AG04450 (cell line): ENCODE measurements around the gene ABCB11. TPM values are rescaled to one million over a fixed set of nuclear protein-coding genes. Genes with fewer than 3 reads are reported as not detected.

Experiments
- CTCF ChIA-PET: fragments of 300-600, 350-600 bp; formaldehyde crosslinking; extraction: SDS; loops from one replicate; lab custom pipeline; 2022; ENCODE audit warnings: antibody characterized with exemption, inconsistent platforms; lab: Charles Lee
- POLR2A ChIA-PET: fragments of 350-600 bp; formaldehyde crosslinking; extraction: SDS; loops from one replicate; lab custom pipeline; 2021; ENCODE audit warnings: antibody characterized with exemption, inconsistent platforms; lab: Yijun Ruan, JAX
- DNase-seq: peaks from one replicate; pipeline ENCODE4 v3.0.0-alpha.2; 2011; ENCODE audit warnings: low read depth, low spot score
- H3K27ac ChIP-seq: one replicate; pipeline ENCODE4 v1.5.1; 2012; ENCODE audit warnings: low read depth, low read length, control low read depth
- H3K27me3 ChIP-seq: one replicate; pipeline ENCODE4 v1.6.0; 2012; ENCODE audit warnings: low read length; ENCODE audit not compliant: control insufficient read depth, insufficient read depth
- H3K4me3 ChIP-seq: 2 replicates; pipeline ENCODE4 v1.5.1; 2011; ENCODE audit warnings: mild to moderate bottlenecking, low read depth, low read length, control low read depth
- H3K9me3 ChIP-seq: 2 replicates; pipeline ENCODE4 v1.5.1; 2012; ENCODE audit warnings: low read length; ENCODE audit not compliant: control insufficient read depth, insufficient read depth
- polyA plus RNA-seq: library from polyadenylated mRNA; depleted of rRNA; stranded (reverse); fragments of >200 nt; gene quantifications from 2 replicates; pipeline ENCODE4 v1.2.3, GENCODE V29; 2011
- TF ChIP-seq, protein P1 (sequence below): IDR thresholded peaks from 2 replicates; pipeline ENCODE4 v1.5.1; 2011; ENCODE audit warnings: low read depth, low read length, control low read depth, inconsistent platforms

Gene ABCB11
- polyA plus RNA-seq, 1 experiment, result not detected

GRCh38 chr2:168968342-168968741 is 62.8 kb downstream of the ABCB11 start:
- no peak overlapping the region for H3K4me3 ChIP-seq
- TF ChIP-seq, protein P1, sequence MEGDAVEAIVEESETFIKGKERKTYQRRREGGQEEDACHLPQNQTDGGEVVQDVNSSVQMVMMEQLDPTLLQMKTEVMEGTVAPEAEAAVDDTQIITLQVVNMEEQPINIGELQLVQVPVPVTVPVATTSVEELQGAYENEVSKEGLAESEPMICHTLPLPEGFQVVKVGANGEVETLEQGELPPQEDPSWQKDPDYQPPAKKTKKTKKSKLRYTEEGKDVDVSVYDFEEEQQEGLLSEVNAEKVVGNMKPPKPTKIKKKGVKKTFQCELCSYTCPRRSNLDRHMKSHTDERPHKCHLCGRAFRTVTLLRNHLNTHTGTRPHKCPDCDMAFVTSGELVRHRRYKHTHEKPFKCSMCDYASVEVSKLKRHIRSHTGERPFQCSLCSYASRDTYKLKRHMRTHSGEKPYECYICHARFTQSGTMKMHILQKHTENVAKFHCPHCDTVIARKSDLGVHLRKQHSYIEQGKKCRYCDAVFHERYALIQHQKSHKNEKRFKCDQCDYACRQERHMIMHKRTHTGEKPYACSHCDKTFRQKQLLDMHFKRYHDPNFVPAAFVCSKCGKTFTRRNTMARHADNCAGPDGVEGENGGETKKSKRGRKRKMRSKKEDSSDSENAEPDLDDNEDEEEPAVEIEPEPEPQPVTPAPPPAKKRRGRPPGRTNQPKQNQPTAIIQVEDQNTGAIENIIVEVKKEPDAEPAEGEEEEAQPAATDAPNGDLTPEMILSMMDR, result no peak
- CTCF ChIA-PET, result interaction anchor here (0.6 to 1.5 kb wide), 2 partner anchors 174 to 194 kb away, joined by 3 to 6 read pairs; no protein-coding TSS in a partner anchor
- no peaks in the 10 kb centered on the region for H3K27me3 ChIP-seq
- POLR2A ChIA-PET, result no interaction called here
- no peak for DNase-seq
- no peak overlapping the region for H3K27ac ChIP-seq
- H3K9me3 ChIP-seq, result no peaks in the 10 kb centered on the region

DNA sequence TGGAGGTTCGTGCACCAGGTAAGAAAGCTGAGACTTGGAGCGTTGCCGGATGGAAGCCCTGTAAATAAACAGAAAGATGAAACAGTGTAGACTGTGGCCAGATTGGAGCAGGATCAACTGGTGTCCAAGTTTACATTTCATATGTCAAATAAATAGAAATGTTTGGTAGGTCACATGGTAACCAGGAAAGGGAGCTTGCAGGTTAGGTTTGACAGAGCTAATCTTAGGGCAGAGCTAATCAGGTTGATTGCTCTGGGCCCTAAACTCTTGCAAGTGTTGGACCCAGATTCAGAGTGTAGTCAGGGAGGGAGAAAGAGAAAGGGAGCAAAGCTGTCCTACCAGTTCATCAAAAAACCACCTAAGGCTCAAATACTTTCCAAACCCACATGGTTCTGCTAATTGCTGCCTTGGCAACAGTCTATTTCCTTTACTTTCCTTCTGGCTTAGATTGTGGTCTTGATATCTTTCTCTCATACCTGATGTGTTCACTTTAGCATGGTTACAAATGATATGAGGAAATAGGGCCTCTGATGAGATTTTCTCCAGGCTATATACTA is 66.8 kb downstream of the ABCB11 start:
- no peak overlapping the region for H3K4me3 ChIP-seq
- H3K27ac ChIP-seq, result no peak overlapping the region
- no peak for DNase-seq
- H3K27me3 ChIP-seq, result no peaks in the 10 kb centered on the region
- H3K9me3 ChIP-seq, result no peaks in the 10 kb centered on the region
- ChIA-PET CTCF (interaction anchor here (1.3 kb wide), 1 partner anchor 168 kb away, joined by 6 read pairs; no protein-coding TSS in a partner anchor), POLR2A (no interaction called here)
- TF ChIP-seq, protein P1, result no peak

DNA sequence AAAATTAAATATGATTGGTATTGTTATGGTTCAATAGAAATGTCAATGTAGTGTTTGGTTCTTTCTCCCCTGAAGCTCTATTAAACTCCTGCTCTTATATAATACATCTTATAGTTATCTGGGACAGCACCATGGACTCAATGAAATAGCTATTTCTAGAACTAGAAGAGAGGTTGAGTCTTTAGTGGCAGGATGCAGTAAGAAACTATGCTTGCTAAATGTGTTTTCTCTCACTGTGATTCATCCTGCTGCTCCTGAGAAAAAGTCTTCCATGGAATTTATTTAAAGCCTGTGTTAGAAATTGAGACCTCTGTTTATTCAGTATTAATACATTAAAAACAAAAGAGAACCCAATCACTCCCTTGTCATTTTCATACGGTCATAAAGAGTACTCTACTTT is 68.5 kb downstream of the ABCB11 start:
- no peaks in the 10 kb centered on the region for H3K9me3 ChIP-seq
- CTCF ChIA-PET, result interaction anchor here (1.6 to 2.1 kb wide), 3 partner anchors 9 to 17 kb away, joined by 4 to 10 read pairs (median 5); no protein-coding TSS in a partner anchor
- no peaks in the 10 kb centered on the region for H3K27me3 ChIP-seq
- POLR2A ChIA-PET, result no interaction called here
- no peak overlapping the region for H3K4me3 ChIP-seq
- H3K27ac ChIP-seq, result no peak overlapping the region
- DNase-seq, result no peak
- TF ChIP-seq, protein P1, result no peak

- Histone ChIP-seq H3K27me3 (no peaks in the 10 kb centered on the region), H3K9me3 (no peaks in the 10 kb centered on the region), H3K4me3 (no peak overlapping the region), H3K27ac (no peak overlapping the region)
- peak; percentile 46 for DNase-seq
- ChIA-PET CTCF (interaction anchor here (0.5 to 2.1 kb wide), 15 partner anchors 8 to 1358 kb away, joined by 3 to 10 read pairs (median 4); no protein-coding TSS in a partner anchor), POLR2A (no interaction called here)
- TF ChIP-seq, protein P1, result peak; percentile 82
Measured at GRCh38 chr2:168961450-168962229, 69.5 kb downstream of the ABCB11 start.

DNA sequence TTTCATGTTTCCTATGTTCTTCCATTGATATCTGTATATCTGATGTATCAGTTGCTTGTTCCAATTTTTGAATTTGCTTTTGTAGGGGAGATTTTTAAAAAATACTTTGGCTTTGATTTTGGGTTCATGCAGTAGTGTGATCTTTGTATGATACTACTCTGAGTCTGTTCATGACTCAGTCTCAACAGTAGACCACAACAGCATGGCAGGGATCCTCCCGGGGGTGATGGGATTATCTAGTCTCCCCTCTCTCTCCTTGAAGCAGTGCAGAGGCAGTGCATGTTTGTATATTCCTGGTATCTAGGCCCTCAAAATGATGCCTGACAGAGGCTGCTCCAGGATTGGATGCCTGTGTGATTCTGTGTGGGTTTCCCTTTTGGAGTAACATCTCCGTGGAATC is 74.7 kb downstream of the ABCB11 start:
- CTCF ChIA-PET, result no interaction called here
- no peaks in the 10 kb centered on the region for H3K27me3 ChIP-seq
- DNase-seq, result no peak
- no peaks in the 10 kb centered on the region for H3K9me3 ChIP-seq
- no peak overlapping the region for H3K4me3 ChIP-seq
- POLR2A ChIA-PET, result no interaction called here
- no peak overlapping the region for H3K27ac ChIP-seq
- TF ChIP-seq, protein P1, result no peak
